AG09309 (cell line): Measurements from ENCODE around the gene FCGR2B.
"Not testable (repeated sequence)": the region's sequence is repeated elsewhere in the genome, so short reads cannot be mapped to it uniquely, and the experiment has no call there.

Experiments used
- DNase-seq: peaks from one replicate; pipeline ENCODE4 v3.0.0-alpha.2; 2010; ENCODE audit warnings: low read depth
- H3K4me3 ChIP-seq: 2 replicates; pipeline ENCODE4 v1.5.1; 2011; ENCODE audit warnings: mild to moderate bottlenecking, low read depth, low read length, moderate library complexity; ENCODE audit not compliant: control insufficient read depth
- CTCF ChIP-seq: IDR thresholded peaks from 2 replicates; pipeline ENCODE4 v1.5.1; 2011; ENCODE audit warnings: mild to moderate bottlenecking, low read depth, low read length, inconsistent platforms; ENCODE audit not compliant: insufficient read depth, control insufficient read depth; ENCODE audit errors: missing control alignments

Gene FCGR2B

GRCh38 chr1:161676441-161676840, 13.5 kb downstream of the FCGR2B start:
- no peak for DNase-seq
- no peak overlapping the region for H3K4me3 ChIP-seq
- TF ChIP-seq CTCF: no peak

GRCh38 chr1:161676958-161677689, 14.2 kb downstream of the FCGR2B start:
- DNase-seq: no peak
- no peak overlapping the region for H3K4me3 ChIP-seq
- TF ChIP-seq CTCF: no peak

- no peak for DNase-seq
- no peak for TF ChIP-seq CTCF
- H3K4me3 ChIP-seq: no peak overlapping the region
Measured at GRCh38 chr1:161678500-161678899, 15.6 kb downstream of the FCGR2B start.

GRCh38 chr1:161681879-161682278, 18.9 kb downstream of the FCGR2B start:
- no peak overlapping the region for H3K4me3 ChIP-seq
- TF ChIP-seq CTCF: no peak
- DNase-seq: no peak

- no peak for TF ChIP-seq CTCF
- no peak for DNase-seq
Measured at GRCh38 chr1:161688946-161689345, 26.0 kb downstream of the FCGR2B start.

GRCh38 chr1:161691846-161692245, 28.9 kb downstream of the FCGR2B start:
- TF ChIP-seq CTCF: no peak
- H3K4me3 ChIP-seq: no peak overlapping the region
- DNase-seq: no peak

More at GRCh38 chr1:161688946-161689345, 26.0 kb downstream of the FCGR2B start:
- H3K4me3 ChIP-seq: no peak overlapping the region

GRCh38 chr1:161693020-161693712, 30.2 kb downstream of the FCGR2B start:
- H3K4me3 ChIP-seq: not testable (repeated sequence)

GRCh38 chr1:161698302-161698701, 35.4 kb downstream of the FCGR2B start:
- not testable (repeated sequence) for DNase-seq, H3K4me3 ChIP-seq

More at GRCh38 chr1:161693020-161693712, 30.2 kb downstream of the FCGR2B start:
- DNase-seq: not testable (repeated sequence)
